ENCODE results near the gene PNPLA7.

Gene PNPLA7

DNA sequence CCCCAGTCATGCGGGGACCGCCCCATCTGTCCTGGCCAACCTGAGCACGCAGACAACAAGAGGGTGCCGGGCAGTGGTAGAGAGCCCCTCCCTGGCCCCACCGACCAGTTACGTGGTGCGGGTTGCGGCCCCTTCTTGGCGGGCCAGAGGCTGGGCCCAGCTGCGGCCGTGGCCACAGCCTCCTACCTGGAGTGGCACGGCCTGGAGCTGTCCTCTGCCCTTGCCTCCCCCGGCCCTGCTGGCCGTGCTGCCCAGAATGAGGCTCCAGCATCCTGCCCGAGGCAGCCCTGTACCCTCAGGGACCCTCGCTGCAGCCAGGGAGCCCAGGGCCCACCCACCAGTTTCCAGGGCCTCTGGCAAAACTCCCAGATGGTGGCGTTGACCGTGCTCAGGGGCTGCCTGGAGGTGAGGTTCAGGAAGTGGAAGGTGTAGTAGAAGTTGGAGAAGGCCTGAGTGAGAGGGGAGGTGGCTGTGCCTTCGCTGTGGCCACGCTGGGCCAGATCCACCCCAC, 114.8 kb downstream of the PNPLA7 start:
- TF ChIP-seq CTCF (IDR thresholded peaks at IDR 0.05; ENCODE audit: low read depth, low read length), result no peak
- DNase-seq (ENCODE audit: extremely low read depth, low read depth), result no peak

DNA sequence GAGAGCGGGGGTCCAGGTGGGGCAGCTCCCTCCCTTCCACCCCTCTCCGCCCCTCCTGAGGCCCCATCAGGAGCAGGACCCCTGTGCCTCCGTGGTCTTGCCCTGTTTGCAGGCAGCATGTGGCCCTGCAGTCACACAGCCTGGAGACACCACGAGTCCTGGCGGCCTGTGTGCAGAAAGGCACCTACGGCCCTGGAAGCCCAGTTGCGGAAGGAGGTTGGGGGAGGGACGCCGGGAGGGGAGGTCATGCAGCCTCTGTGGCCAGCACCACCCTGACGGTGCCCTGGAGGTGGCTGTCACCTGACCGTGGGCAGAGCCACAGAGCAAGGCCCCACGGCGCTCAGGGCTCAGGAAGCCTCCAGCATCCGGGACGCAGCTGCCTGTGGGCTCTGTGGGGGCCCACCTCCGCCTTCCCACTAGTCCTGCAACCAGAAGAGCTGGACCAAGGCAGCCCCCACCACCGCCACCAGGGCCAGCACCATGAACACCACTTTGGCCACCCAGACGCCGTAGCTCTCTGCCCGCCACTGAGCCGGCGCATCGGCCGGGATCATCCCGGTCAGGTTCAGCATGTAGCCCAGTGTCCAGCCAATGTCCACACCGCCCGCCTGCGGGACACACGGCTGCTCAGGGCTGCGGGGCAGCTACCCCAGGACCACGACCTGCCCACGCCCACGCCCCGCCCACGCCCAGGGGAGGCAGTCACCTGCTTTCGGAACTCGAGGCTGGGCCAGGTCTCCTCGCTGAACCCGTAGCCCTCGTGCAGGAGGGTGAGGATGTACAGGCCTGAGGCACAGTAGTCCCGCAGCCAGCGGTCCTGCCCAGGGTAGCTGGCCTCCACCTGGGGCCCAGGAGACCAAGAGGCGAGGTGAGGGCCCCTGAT, 115.5 kb downstream of the PNPLA7 start:
- DNase-seq (ENCODE audit: extremely low read depth, low read depth), result no peak

DNA sequence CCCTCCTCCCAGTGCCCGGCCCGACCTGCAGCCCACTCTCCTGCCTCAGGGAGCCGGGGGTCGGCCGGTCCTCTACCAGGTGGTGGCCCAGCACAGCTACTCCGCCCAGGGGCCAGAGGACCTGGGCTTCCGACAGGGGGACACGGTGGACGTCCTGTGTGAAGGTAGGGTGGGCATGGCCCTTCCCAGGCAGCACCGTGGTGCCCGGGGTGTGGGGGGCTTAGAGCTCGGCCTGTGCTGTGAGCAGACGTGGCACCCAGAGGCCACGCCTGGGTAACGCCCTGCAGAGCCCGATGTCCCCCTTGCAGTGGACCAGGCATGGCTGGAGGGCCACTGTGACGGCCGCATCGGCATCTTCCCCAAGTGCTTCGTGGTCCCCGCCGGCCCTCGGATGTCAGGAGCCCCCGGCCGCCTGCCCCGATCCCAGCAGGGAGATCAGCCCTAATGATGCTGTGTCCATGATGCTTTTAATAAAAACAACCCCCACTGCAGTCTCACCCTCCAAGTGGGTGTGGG, 116.2 kb downstream of the PNPLA7 start:
- no peak for TF ChIP-seq CTCF (IDR thresholded peaks at IDR 0.05; ENCODE audit: low read depth, low read length)
- DNase-seq (ENCODE audit: extremely low read depth, low read depth), result no peak

More for the DNA sequence above, 115.5 kb downstream of the PNPLA7 start:
- no peak for TF ChIP-seq CTCF (IDR thresholded peaks at IDR 0.05; ENCODE audit: low read depth, low read length)

GRCh38 chr9:137433349-137433915, 116.8 kb downstream of the PNPLA7 start:
- no peak for TF ChIP-seq CTCF (IDR thresholded peaks at IDR 0.05; ENCODE audit: low read depth, low read length)
- DNase-seq (ENCODE audit: extremely low read depth, low read depth), result no peak

GRCh38 chr9:137432687-137433348, 117.4 kb downstream of the PNPLA7 start:
- DNase-seq (ENCODE audit: extremely low read depth, low read depth), result no peak
- TF ChIP-seq CTCF (IDR thresholded peaks at IDR 0.05; ENCODE audit: low read depth, low read length), result no peak

GRCh38 chr9:137431416-137431931, 118.7 kb downstream of the PNPLA7 start:
- no peak for DNase-seq (ENCODE audit: extremely low read depth, low read depth)
- TF ChIP-seq CTCF (IDR thresholded peaks at IDR 0.05; ENCODE audit: low read depth, low read length), result no peak

All from AG09319 (cell line).